GM12892 (cell line): ENCODE results near the gene KIRREL3.

Experiments
- DNase-seq: peaks from one replicate; pipeline ENCODE4 v3.0.0; 2011; ENCODE audit not compliant: insufficient read length
- FAIRE-seq: peaks from 2 replicates; lab custom pipeline; 2011; peaks lifted over from hg19 to GRCh38; lab: Jason Lieb, UNC
- POLR2A ChIP-seq: IDR thresholded peaks from 2 replicates; pipeline ENCODE4 v1.6.1; 2011; ENCODE audit warnings: low read depth, low read length, control low read depth
- POLR2AphosphoS5 ChIP-seq: IDR thresholded peaks from 2 replicates; pipeline ENCODE4 v1.6.1; 2011; ENCODE audit warnings: low read depth, low read length, control low read depth
- TAF1 ChIP-seq: IDR thresholded peaks from 2 replicates; pipeline ENCODE4 v1.6.1; 2011; ENCODE audit warnings: low read depth, mild to moderate bottlenecking, control low read depth, low read length, borderline replicate concordance

KIRREL3 gene

DNA sequence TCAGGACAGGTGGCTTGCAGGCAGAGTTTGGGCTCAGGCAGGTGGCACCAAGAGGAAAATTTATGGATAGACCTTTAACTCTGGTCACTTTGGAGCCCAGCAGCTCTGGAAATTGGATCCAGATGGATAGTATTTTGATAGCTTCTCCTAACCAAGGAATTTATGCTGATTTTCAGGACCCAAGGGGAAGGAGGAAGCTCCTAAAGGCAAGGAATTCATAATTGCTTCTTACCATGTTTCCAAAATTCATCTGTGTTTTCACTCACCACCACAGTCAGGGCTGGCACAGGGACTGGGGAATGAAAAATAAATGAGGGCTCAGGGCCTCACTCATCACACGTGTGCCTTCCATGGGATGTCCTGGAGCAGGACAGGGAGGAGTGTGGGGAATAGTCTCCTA, 327.3 kb downstream of the KIRREL3 start:
- no peak for FAIRE-seq

DNA sequence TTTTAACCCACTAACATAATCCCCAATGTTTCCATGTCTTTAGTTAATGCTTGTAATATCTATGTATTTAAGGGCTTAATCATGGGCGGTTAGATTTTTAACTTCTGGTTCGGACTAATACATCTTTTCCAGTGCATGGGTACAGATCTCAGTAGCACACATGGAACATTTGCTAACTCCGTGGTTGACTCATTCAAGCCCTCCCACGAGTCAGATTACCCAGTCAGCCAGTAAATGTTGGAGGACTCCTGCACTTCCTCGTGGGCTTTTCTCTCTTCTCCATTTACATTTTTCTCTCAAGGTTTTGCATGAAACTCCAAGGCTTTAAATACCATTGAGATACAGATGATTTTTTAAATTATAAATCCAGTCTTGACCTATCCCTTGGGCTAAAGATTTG, 331.2 kb downstream of the KIRREL3 start:
- no peak for FAIRE-seq
- no peak for DNase-seq
- TF ChIP-seq POLR2AphosphoS5 (no peak), TAF1 (no peak), POLR2A (no peak)

More for the DNA sequence above, 327.3 kb downstream of the KIRREL3 start:
- TF ChIP-seq TAF1 (no peak), POLR2A (no peak), POLR2AphosphoS5 (no peak)
- DNase-seq = no peak

DNA sequence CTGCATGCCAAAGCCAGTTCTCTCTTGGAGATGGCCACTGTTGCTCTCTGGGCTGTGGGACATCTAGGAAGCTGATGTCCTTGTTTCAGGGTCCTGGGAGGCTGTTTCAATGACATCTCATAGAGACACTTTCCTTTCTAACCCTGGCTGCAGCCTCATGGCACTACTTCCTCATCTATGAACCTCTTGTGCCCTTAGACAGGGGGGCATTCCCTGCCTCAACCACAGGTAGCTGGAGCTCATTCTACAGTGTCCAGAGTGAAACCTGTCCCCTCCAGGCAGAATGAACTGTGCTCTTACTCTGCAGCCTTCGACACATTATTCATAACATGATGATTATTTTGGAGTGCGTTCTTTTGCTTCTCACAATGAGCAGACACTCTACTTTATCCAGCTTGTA, 335.9 kb downstream of the KIRREL3 start:
- DNase-seq (no peak), FAIRE-seq (no peak)

DNA sequence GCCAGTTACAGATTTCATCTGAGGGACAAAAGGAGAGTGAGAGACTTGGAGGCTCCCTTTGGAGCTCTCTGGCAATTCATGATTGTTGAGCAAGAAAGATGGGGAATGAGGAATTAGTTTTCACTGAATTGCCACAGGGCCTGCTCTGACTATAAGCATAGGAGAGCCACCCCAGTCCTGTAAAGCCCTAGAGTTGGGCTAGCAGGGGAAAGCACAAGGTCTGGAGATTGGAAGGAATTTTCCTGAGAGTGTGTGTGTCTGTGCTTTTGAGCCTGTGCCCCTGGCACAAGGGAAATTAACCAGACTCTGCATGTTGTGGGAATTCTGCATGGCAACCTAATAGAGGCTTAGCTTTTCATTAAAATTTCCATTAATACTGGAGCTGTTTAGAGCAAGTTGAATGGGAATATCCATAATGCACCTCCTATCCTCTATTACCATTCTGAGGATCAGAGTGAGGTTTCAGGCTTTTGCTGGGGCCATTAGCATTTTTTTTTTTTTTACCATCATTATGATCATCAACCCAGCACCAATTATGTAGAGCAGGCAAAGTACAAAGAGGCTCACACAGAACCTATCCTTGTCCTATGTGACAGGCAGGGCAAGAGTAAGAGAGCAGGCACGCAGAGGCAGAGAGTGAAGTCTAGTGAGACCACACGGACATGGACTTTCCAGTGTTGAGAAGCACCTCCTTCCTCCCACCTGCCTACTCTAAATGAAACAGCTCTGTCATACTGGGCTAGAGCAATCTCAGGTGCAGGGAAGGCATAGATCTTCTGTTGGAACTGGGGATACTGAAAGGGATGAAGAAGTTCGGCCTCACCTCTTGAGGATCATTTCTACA, 336.6 kb downstream of the KIRREL3 start:
- no peak for FAIRE-seq
- no peak for DNase-seq
- TF ChIP-seq TAF1 (no peak), POLR2AphosphoS5 (no peak), POLR2A (no peak)

More for the DNA sequence above, 335.9 kb downstream of the KIRREL3 start:
- TF ChIP-seq POLR2AphosphoS5 (no peak), POLR2A (no peak), TAF1 (no peak)

DNA sequence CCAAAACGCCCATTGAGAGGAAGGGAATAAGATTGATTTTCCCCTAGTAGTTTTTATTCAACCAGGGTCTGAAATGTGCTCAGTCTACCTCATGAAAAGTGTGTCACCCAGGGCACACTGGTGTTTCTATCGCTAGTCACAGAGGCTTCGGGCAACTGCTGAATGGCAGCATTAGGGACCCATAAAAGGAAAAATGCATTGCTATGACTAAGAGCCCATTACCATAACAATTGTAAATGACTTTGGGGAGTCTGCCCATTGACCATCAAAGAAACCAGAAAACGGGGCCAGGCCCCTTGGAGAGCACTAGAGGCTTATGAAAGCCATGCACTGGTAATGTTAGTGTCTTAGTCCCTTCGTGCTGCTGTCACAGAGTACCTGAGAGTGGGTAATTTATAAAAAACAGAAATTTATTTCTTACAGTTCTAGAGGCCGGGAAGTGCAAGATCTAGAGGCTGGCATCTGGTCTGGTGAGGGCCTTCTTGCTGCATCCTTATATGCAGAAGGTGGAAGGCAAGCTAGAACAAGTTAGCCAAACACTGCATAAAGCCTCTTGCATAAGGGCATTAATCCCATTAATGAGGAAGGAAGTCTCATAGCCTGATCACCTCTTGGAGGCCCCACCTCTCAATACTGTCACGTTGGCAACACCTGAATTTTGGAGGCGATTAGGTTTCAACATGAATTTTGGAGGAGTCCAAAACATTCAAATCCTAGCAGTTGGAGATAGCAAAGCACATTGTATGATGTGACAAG, 338.4 kb downstream of the KIRREL3 start:
- FAIRE-seq (no peak), DNase-seq (no peak)
- TF ChIP-seq POLR2AphosphoS5 (no peak), POLR2A (no peak), TAF1 (no peak)

DNA sequence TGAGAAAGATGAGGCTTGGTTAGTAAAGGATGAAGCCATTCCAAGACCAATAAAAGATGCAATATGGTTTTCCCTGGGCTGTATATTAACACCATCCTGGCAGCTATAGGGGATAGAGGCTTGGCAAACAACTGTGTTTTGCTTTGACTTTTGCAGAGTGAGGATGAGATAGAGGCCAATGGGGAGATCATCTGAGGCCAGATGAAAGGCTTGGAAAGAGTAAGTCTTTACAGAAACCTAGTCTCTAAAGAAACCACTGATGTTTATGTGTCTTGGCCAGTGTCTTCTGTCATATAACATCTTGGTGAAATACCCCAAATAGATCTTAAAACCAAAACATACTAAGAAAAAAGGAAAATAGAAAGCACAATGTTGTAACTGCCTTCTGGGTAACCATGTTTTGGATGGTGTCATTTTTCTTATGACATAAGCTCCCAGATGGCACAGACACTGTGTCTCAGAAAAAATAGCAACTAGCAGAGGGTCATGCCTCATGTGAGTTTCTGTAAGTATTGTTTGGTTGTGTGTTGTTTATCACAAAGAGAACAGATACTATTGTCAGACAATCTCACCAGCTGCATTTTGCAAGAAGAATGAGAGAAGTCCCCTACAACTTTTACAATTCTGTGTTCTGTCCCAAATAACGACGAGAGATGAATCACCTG, 339.7 kb downstream of the KIRREL3 start:
- FAIRE-seq (no peak), DNase-seq (no peak)
- no peak for TF ChIP-seq POLR2A
- no peak for TF ChIP-seq TAF1
- no peak for TF ChIP-seq POLR2AphosphoS5

DNA sequence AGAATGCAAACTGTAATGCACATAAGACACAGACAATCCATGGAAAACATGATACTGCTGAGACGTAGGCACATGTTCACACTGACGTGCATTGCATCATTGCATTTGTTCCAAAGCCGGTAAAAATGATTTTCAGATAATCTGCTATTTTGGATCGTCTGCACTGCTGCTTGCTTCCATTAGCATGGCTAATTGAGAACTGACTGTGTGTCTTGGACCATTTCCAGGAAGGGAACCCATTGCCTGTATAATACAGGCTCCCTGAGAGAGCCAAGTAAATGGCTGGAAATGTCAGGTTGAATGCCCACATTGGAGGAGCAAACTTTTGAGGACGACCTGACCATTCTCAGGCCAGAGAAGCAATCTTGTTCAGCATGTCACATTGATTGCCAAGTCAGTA, 340.2 kb downstream of the KIRREL3 start:
- no peak for DNase-seq
- FAIRE-seq = no peak
- TF ChIP-seq POLR2AphosphoS5 (no peak), TAF1 (no peak), POLR2A (no peak)

DNA sequence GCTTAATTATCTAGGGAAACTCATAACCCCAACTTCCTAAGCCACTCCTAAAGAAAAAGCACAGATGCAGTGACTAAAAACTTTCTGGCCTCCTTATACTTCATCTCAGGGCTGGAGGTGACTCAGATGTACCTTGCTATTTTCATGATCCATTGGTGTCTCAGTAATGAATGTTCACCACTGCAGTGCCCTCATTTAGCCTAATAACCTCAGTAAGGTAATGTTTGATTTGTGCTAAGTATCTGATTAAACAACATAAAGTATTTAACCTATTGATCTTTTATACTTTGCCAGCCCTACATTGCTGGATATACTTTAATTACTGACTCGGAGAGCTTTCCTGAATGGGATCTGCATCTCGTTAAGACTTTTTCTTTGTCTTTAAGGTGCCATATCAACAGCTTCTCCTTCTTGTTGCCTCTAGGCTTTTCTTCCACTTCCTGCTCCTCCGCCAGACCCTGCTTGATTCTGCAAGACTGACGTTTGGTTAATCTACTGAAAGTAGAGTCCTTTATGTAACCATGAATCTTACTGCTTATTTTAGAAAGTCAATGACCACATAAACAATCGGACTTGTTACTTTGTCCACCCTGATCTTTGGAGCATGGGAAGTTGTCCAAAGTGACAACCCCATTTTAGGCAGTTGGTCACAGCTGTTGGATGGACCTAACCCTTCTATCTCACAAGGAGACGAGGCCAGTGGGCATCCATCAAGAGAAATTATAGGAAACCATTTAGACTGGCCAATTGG, 342.1 kb downstream of the KIRREL3 start:
- TF ChIP-seq POLR2AphosphoS5 (no peak), POLR2A (no peak), TAF1 (no peak)
- no peak for DNase-seq
- FAIRE-seq = no peak

DNA sequence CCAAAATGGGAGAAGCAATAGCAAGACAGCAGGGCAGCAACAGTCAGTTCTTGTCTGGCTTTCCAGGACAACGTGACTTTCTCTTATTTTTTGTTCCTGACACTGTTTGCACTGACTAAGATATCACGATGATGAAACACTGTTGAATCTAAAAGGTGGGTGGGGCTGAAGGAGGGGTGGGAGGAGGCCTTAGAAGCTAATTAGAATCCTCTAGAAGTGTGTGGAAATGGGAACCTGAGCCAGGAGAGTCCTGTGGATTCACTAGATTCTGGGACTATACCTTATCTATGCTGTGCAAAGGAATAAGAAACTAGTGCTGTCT, 344.8 kb downstream of the KIRREL3 start:
- no peak for TF ChIP-seq POLR2AphosphoS5
- TF ChIP-seq POLR2A = no peak
- no peak for TF ChIP-seq TAF1
- no peak for FAIRE-seq
- no peak for DNase-seq

DNA sequence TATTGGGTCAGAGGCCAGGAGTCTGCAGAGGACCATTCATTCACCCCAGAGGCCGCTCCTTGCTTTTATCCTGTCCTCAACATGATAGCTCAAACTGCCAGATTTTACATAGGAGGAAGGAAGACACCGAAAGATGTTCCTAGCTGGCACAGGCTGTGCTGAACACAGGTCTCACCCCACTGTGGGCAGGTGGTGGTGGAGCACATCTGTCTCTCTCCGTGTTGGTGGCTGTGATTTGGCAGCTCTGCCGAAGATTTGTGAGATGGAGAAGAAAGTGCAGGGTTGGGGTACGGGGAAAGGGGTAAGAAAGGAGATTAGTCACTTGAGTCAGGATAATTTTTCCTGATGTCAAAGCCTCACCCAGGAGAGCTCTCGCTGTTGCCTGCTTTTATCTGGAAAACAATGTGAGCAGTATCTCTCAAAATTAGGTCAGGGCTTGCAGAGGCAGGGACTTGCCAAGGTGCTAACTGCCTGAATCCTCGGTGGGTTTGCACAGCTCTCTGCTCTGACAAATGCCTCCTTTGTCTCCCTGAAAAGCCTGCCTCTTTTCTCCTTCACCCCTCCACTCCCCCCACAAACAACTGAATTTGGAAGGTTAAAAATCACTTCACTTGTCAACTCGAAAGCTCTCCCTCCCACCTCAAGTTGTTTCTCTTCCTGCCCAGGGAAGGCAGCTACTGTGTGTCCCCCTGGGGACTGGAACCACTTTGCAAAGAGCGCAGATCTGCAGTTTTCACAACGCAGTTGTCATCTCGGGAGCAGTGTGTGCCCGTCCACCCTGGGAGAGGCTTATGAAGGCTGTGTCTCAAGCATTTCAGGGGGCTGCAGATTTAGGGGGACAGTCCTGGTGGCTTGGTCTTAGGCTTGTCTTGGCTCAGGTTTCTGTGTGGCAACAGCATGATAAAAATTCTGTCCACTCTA, 345.4 kb downstream of the KIRREL3 start:
- DNase-seq (no peak), FAIRE-seq (no peak)
- TF ChIP-seq POLR2A = no peak
- TF ChIP-seq TAF1 = no peak
- no peak for TF ChIP-seq POLR2AphosphoS5
